Brain pericyte (primary cell): ENCODE data around the gene WDR93.

ENCODE experiments used
- DNase-seq: peaks from one replicate; pipeline ENCODE4 v3.0.0-alpha.2; 2012; ENCODE audit warnings: low read depth, low spot score

The WDR93 gene

GRCh38 chr15:89690276-89691218 is at the start of gene WDR93, which contains the start of gene PEX11A:
WDR93 (plus strand) TSS chr15:89690811; CDS start chr15:89701747, 10,936 bp downstream.
PEX11A (minus strand) TSS chr15:89690754; CDS start chr15:89690632, 122 bp downstream.
- DNase-seq: no peak

GRCh38 chr15:89641053-89641452 is 49.6 kb upstream of the WDR93 start:
- DNase-seq: no peak

- no peak for DNase-seq
Measured at GRCh38 chr15:89642106-89642505, 48.5 kb upstream of the WDR93 start.

- no peak for DNase-seq
Measured at GRCh38 chr15:89645680-89646079, 44.9 kb upstream of the WDR93 start.

- no peak for DNase-seq
Measured at GRCh38 chr15:89646416-89647141, 44.0 kb upstream of the WDR93 start.

- no peak for DNase-seq
Measured at GRCh38 chr15:89647191-89647851, 43.3 kb upstream of the WDR93 start.

GRCh38 chr15:89648106-89649012 is 42.3 kb upstream of the WDR93 start:
- DNase-seq: no peak

GRCh38 chr15:89649013-89649625 is 41.5 kb upstream of the WDR93 start:
- DNase-seq: no peak

GRCh38 chr15:89649716-89650115 is 40.9 kb upstream of the WDR93 start:
- no peak for DNase-seq

- no peak for DNase-seq
Measured at GRCh38 chr15:89652131-89652530, 38.5 kb upstream of the WDR93 start.

GRCh38 chr15:89652666-89653065 is 37.9 kb upstream of the WDR93 start:
- no peak for DNase-seq

- DNase-seq: no peak
Measured at GRCh38 chr15:89653578-89653977, 37.0 kb upstream of the WDR93 start.

GRCh38 chr15:89654301-89654761 is 36.3 kb upstream of the WDR93 start:
- no peak for DNase-seq

- DNase-seq: no peak
Measured at GRCh38 chr15:89654847-89655805, 35.5 kb upstream of the WDR93 start, which contains the start of gene KIF7. KIF7 (minus strand) TSS chr15:89655467; CDS start chr15:89652930, 2,537 bp downstream.

- DNase-seq: no peak
Measured at GRCh38 chr15:89656116-89656815, 34.3 kb upstream of the WDR93 start.

- DNase-seq: no peak
Measured at GRCh38 chr15:89657686-89658200, 32.9 kb upstream of the WDR93 start.

- no peak for DNase-seq
Measured at GRCh38 chr15:89659295-89659694, 31.3 kb upstream of the WDR93 start.

- no peak for DNase-seq
Measured at GRCh38 chr15:89660556-89660955, 30.1 kb upstream of the WDR93 start.
